ENCODE results near the gene PHOX2B.
A peak's percentile ranks its signal among the peaks of the same experiment; 100 is the strongest.

Gene PHOX2B

DNA sequence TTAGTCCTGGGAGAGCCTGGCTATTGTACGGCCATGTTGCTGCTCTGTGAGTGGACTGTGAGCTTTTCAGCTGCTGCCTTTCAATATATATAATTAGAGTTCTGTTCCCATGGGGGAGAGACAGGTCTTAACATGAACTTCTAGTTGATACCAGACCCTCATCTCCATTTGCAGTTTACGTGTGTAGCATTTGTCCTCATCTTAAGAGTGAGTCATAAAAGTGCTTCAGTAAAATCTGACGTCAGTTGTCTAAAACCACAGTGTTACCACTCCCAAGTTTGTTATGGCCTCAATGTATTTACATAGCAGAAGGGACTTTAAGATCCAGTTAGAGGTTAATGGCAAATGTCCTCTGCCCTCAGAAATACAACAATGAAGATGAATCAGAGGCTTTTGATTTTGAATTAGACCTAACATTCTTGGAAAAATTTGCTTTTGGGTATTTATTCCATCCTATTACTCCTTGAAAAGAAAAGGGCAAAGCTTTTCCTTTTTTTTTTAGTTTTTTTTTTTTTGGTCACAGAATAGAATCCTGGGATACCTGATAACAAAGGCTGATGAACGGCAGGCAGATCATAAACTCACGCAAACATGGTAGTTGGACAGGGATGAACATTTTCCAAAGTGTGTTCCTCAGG, 38.6 kb downstream of the PHOX2B start:
- DNase-seq = peak; percentile 1

DNA sequence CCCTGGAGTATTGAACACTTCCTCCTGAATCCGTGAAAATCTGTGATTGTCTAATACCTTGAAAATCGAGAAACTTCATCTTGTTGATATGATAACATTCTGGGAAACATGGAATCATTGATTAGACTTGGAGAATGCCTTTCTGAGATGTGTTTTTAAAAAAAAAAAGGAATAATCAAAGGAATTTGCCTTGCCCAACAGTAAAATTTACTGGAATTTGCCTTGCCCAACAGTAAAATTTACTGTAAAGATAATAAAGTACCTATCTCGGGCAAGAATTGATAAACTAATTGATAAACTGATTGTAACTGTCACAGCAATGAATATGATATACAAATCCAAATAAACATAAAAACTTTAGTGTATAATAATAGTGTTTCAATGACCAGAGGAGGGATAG, 44.7 kb downstream of the PHOX2B start:
- no peak for DNase-seq

DNA sequence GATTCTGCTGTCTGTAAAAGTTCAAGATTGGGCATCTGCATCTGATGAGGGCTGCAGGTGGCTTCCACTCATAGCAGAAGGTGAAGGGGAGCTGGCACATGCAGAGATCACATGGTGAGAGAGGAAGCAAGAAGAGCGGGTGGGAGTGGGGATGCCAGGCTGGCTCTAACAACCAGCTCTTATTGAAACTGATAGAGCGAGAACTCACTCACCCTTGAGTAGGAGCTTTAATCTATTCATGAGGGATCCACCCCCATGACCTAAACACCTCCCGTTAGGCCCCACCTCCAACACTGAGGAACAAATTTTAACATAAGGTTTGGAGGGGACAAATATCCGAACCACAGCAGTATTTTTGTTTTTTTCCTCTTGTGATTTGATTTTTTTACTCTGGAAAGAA, 45.8 kb downstream of the PHOX2B start:
- no peak for DNase-seq

GRCh38 chr4:41701983-41702382, 46.5 kb downstream of the PHOX2B start:
- DNase-seq = no peak

DNA sequence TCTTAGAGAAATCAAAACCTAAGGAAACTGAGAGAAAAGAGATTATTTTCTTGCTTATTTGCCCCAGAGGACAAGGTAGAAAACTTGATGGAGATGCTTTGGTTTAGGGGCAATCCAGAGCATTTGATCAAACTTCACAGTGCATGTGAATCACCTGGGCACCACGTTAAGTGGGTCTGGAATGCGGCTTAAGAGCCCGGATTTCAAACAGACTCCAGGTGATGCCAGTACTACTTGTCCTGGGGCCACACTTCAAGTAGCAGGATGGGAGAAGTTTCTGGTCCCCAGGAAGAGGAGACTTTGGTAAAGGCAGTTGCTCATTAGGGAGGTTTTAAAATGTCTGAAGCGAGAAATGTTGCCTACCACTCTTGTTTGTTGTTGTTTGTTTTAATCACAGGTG, 51.8 kb downstream of the PHOX2B start:
- DNase-seq = no peak

- no peak for DNase-seq
Measured at GRCh38 chr4:41696131-41696530, 52.4 kb downstream of the PHOX2B start.
